H1 (cell line): ENCODE data around the gene PACS1.

ENCODE experiments used
- CTCF ChIP-seq, 3 experiments: IDR thresholded peaks; 1 replicate in 2 of 3; 2 replicates in 1 of 3; pipeline versions ENCODE4 v1.5.1 to v1.6.1; 2011; ENCODE audit warnings: low read length in 3 of 3, mild to moderate bottlenecking in 3 of 3, inconsistent platforms in 2 of 3, low read depth in 1 of 3, moderate library complexity in 1 of 3; ENCODE audit not compliant: insufficient read depth in 1 of 3; ENCODE audit errors: control extremely low read depth in 1 of 3
- EZH2 ChIP-seq: fragments of 200-600 bp; sonication (generic); IDR thresholded peaks from 2 replicates; pipeline ENCODE4 v1.7.1; 2012; ENCODE audit warnings: low read depth, mild to moderate bottlenecking, moderate library complexity, low read length, inconsistent platforms; ENCODE audit not compliant: severe bottlenecking
- FOSL1 ChIP-seq: IDR thresholded peaks from 2 replicates; pipeline ENCODE4 v1.6.1; 2011; ENCODE audit warnings: mild to moderate bottlenecking, low read depth, low read length, moderate library complexity; ENCODE audit not compliant: insufficient read depth
- USF2 ChIP-seq: IDR thresholded peaks from 2 replicates; pipeline ENCODE4 v1.6.1; 2011; ENCODE audit warnings: low read length, improper control_type of control experiment

- no peak for TF ChIP-seq CTCF (IDR thresholded peaks at IDR 0.05; ENCODE audit: control extremely low read depth in 1 of 3, insufficient read depth in 1 of 3, low read depth in 1 of 3, low read length in 3 of 3)
- no peak for TF ChIP-seq EZH2
- TF ChIP-seq FOSL1 = no peak
- no peak for TF ChIP-seq USF2
Observed at GRCh38 chr11:66036334-66036710, 33.8 kb upstream of the PACS1 start.
